ENCODE results near the gene TMEM132E.

GRCh38 chr17:34580685-34581445, 1.5 kb downstream of the TMEM132E start:
- TF ChIP-seq, protein P1, sequence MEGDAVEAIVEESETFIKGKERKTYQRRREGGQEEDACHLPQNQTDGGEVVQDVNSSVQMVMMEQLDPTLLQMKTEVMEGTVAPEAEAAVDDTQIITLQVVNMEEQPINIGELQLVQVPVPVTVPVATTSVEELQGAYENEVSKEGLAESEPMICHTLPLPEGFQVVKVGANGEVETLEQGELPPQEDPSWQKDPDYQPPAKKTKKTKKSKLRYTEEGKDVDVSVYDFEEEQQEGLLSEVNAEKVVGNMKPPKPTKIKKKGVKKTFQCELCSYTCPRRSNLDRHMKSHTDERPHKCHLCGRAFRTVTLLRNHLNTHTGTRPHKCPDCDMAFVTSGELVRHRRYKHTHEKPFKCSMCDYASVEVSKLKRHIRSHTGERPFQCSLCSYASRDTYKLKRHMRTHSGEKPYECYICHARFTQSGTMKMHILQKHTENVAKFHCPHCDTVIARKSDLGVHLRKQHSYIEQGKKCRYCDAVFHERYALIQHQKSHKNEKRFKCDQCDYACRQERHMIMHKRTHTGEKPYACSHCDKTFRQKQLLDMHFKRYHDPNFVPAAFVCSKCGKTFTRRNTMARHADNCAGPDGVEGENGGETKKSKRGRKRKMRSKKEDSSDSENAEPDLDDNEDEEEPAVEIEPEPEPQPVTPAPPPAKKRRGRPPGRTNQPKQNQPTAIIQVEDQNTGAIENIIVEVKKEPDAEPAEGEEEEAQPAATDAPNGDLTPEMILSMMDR (conservative IDR thresholded peaks at IDR 0.05; ENCODE audit: low read depth, low read length), result no peak
- no peak for TF ChIP-seq EZH2 (IDR thresholded peaks at IDR 0.05; ENCODE audit: borderline replicate concordance, low read depth, low read length, poor library complexity, severe bottlenecking)
